CD4-positive, alpha-beta T cell (primary cell): ENCODE results near the gene BCL6B. TPM values are rescaled to one million over a fixed set of nuclear protein-coding genes. Genes with fewer than 3 reads are reported as not detected.
A peak's percentile ranks its signal among the peaks of the same experiment; 100 is the strongest.

Experiments
- ATAC-seq: fragments of 200-7000 bp; cut with Tn5 transposase; one replicate; pipeline ENCODE4 v1.10.0; 2022; ENCODE audit warnings: mild to moderate bottlenecking; ENCODE audit not compliant: poor library complexity
- CTCF ChIA-PET: fragments of 350-600 bp; sonication (Branson Sonifier 250); formaldehyde crosslinking; loops from one replicate; lab custom pipeline; 2021; ENCODE audit warnings: antibody characterized with exemption, inconsistent platforms; lab: Charles Lee
- POLR2A ChIA-PET: fragments of 350-600 bp; sonication (Branson Sonifier 250); formaldehyde crosslinking; loops from one replicate; lab custom pipeline; 2021; ENCODE audit warnings: antibody characterized with exemption, inconsistent platforms; lab: Charles Lee
- DNase-seq, 14 experiments: peaks; one replicate each; pipeline ENCODE4 v3.0.0-alpha.2; 2013 to 2020; ENCODE audit warnings: mixed read lengths in 2 of 14
- H3K27ac ChIP-seq, 2 donors: one replicate each; pipeline versions ENCODE4 v1.5.1 to v1.7.0; 2013; ENCODE audit warnings: low read length in 2 of 2, low read depth in 1 of 2, mild to moderate bottlenecking in 1 of 2
- H3K27me3 ChIP-seq, 2 experiments: 1 replicate in 1 of 2; 2 replicates in 1 of 2; pipeline versions ENCODE4 v1.6.1 to v1.7.0; 2013; ENCODE audit warnings: low read length in 2 of 2, control low read depth in 1 of 2, mild to moderate bottlenecking in 1 of 2, moderate library complexity in 1 of 2; ENCODE audit not compliant: insufficient read depth in 2 of 2, control insufficient read depth in 1 of 2
- H3K36me3 ChIP-seq: one replicate; pipeline ENCODE4 v1.6.1; 2013; ENCODE audit warnings: low read length, control low read depth; ENCODE audit not compliant: insufficient read depth
- H3K4me1 ChIP-seq: one replicate; pipeline ENCODE4 v1.6.1; 2013; ENCODE audit warnings: low read length, control low read depth; ENCODE audit not compliant: insufficient read depth
- H3K4me3 ChIP-seq: one replicate; pipeline ENCODE4 v1.5.1; 2013; ENCODE audit warnings: mild to moderate bottlenecking, low read length, moderate library complexity
- H3K9me3 ChIP-seq, 2 experiments: 1 replicate in 1 of 2; 2 replicates in 1 of 2; pipeline versions ENCODE4 v1.6.1 to v1.7.0; 2013; ENCODE audit warnings: low read length in 2 of 2, mild to moderate bottlenecking in 2 of 2, control low read depth in 1 of 2, moderate library complexity in 1 of 2; ENCODE audit not compliant: control insufficient read depth in 1 of 2, insufficient read depth in 1 of 2
- H3K27ac Mint-ChIP-seq: one replicate; pipeline ENCODE4 v1.8.0; 2020; ENCODE audit warnings: mixed read lengths
- H3K27me3 Mint-ChIP-seq: one replicate; pipeline ENCODE4 v1.8.0; 2021; ENCODE audit warnings: mixed read lengths
- H3K36me3 Mint-ChIP-seq: one replicate; pipeline ENCODE4 v1.8.0; 2021; ENCODE audit warnings: low read depth, mixed read lengths
- H3K4me1 Mint-ChIP-seq: one replicate; pipeline ENCODE4 v1.8.0; 2021; ENCODE audit warnings: low read depth, mixed read lengths
- H3K4me3 Mint-ChIP-seq: one replicate; pipeline ENCODE4 v1.8.0; 2020; ENCODE audit warnings: mild to moderate bottlenecking, mixed read lengths
- H3K9me3 Mint-ChIP-seq: one replicate; pipeline ENCODE4 v1.8.0; 2020; ENCODE audit warnings: mixed read lengths
- intact Hi-C, 2 experiments: fragments of 100-400 bp; cut with DNase I in 1 of 2; cut with micrococcal nuclease in 1 of 2; formaldehyde crosslinking; loops; one replicate each; pipeline versions ENCODE4 v1.15.1 to v1.9.0; 2023 to 2025; cut with DNase I, micrococcal nuclease
- total RNA-seq, 174 experiments: library from RNA in 2 of 174; stranded (reverse) in 2 of 174; gene quantifications; one replicate each; pipeline ENCODE4 v1.2.3 and lab custom pipeline; 2021 to 2026
- TF ChIP-seq, protein P1 (sequence below): fragments of 200-600 bp; IDR thresholded peaks from one replicate; pipeline ENCODE4 v1.8.0; 2022; ENCODE audit warnings: antibody characterized with exemption, mild to moderate bottlenecking

The BCL6B gene
- total RNA-seq, 2 experiments from 2014 or later, result not detected

DNA sequence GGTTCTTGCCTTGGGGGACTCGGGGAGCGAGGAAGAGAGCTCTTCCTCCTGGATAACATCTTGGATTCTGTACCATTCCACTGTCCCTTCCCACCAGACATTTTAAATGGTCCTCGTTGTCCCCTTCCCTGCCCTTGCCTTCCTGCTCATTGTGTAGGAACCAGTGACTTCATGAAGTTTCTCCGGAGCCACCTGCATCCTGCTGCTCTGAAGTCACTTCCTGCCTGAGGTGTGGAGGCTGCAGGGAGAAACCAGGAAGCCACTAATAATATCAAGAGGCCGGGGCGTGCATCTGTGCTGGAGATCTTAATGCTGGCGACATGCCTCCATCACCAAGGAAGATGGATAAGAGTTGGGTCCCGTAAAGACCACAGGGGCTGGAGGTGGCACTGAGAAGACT, 6.8 kb downstream of the BCL6B start:
- TF ChIP-seq, protein P1, sequence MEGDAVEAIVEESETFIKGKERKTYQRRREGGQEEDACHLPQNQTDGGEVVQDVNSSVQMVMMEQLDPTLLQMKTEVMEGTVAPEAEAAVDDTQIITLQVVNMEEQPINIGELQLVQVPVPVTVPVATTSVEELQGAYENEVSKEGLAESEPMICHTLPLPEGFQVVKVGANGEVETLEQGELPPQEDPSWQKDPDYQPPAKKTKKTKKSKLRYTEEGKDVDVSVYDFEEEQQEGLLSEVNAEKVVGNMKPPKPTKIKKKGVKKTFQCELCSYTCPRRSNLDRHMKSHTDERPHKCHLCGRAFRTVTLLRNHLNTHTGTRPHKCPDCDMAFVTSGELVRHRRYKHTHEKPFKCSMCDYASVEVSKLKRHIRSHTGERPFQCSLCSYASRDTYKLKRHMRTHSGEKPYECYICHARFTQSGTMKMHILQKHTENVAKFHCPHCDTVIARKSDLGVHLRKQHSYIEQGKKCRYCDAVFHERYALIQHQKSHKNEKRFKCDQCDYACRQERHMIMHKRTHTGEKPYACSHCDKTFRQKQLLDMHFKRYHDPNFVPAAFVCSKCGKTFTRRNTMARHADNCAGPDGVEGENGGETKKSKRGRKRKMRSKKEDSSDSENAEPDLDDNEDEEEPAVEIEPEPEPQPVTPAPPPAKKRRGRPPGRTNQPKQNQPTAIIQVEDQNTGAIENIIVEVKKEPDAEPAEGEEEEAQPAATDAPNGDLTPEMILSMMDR, result no peak
- DNase-seq (peak in 7 of 14 experiments; percentile 15 to 82 (median 64)), ATAC-seq (peak; percentile 93)
- Histone ChIP-seq H3K36me3 (no peaks in the 10 kb centered on the region), H3K4me1 (peaks cover 39% of the 10 kb centered on the region), H3K27ac (peak overlapping the region; percentile 38 to 47), H3K4me3 (peak overlapping the region; percentile 21), H3K27me3 (no peaks in the 10 kb centered on the region), H3K9me3 (no peaks in the 10 kb centered on the region)
- intact Hi-C loops, result loop anchor here in 1 of 2 experiments (5.0 to 10.0 kb wide), 2 partner anchors 825 to 1868 kb away; partner anchors contain the start of genes CYB5D1, NAA38 and TMEM88
- POLR2A ChIA-PET, result no interaction called here
- no peaks in the 10 kb centered on the region for H3K9me3 Mint-ChIP-seq
- no peaks in the 10 kb centered on the region for H3K36me3 Mint-ChIP-seq
- peaks cover 51% of the 10 kb centered on the region for H3K4me1 Mint-ChIP-seq
- H3K27me3 Mint-ChIP-seq, result no peaks in the 10 kb centered on the region
- CTCF ChIA-PET, result interaction anchor here (0.7 kb wide), 1 partner anchor 13 kb away, joined by 3 read pairs; no protein-coding TSS in a partner anchor
- peak overlapping the region; percentile 78 for H3K4me3 Mint-ChIP-seq
- H3K27ac Mint-ChIP-seq, result peak overlapping the region; percentile 84

DNA sequence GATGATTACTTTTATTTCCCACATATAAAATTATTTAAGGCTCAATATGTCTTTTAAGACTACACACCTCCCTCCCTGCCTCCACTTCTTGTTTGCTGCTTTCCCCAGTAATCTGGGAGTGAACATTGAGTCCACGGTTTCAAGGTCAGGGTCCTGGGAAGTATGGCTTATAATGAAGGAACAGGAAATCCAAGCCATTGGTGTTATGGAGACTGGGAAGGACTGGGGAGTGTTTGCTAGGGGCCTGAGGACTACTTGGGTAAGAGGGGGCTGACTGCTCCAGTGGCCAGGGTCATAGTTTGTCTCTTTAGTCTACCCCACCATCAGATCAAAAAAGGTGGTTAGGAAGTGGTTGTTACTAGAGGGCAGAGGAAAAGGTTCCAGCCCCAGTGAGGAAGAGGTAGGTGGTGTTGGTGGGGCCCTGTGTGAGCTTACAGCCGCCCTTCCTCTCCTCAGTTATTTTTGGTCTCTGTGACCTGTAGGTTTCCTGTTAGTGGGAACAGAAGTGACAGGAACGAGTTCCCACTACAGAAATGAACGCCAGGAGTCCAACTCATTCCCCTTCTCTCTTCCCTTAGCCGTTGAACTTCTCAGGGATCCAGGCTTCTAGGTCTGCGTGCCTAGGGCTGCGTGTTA, 12.2 kb downstream of the BCL6B start:
- TF ChIP-seq, protein P1, result no peak
- peak in 5 of 14 experiments; percentile 27 to 87 (median 60) for DNase-seq
- H3K4me3 Mint-ChIP-seq, result peak overlapping the region; percentile 91
- no peaks in the 10 kb centered on the region for H3K9me3 ChIP-seq
- no peaks in the 10 kb centered on the region for H3K9me3 Mint-ChIP-seq
- H3K27me3 Mint-ChIP-seq, result no peaks in the 10 kb centered on the region
- H3K27ac Mint-ChIP-seq, result peak overlapping the region; percentile 99
- peak; percentile 28 for ATAC-seq
- ChIA-PET CTCF (interaction anchor here (0.7 to 2.4 kb wide), 7 partner anchors 11 to 261 kb away, joined by 3 to 18 read pairs (median 4); no protein-coding TSS in a partner anchor), POLR2A (interaction anchor here (0.8 to 2.2 kb wide), 33 partner anchors 9 to 1549 kb away, joined by 3 to 65 read pairs (median 5); partner anchors contain the start of genes ACADVL, ACAP1, BCL6B and C17orf100)
- peak overlapping the region; percentile 99 for H3K4me3 ChIP-seq
- H3K4me1 ChIP-seq, result peaks cover 61% of the 10 kb centered on the region
- peak overlapping the region; percentile 84 to 93 for H3K27ac ChIP-seq
- H3K36me3 ChIP-seq, result no peaks in the 10 kb centered on the region
- H3K4me1 Mint-ChIP-seq, result peaks cover 69% of the 10 kb centered on the region
- H3K27me3 ChIP-seq, result no peaks in the 10 kb centered on the region
- peaks cover 8% of the 10 kb centered on the region for H3K36me3 Mint-ChIP-seq
- intact Hi-C loops, result loop anchor here (1.0 to 10.0 kb wide), 6 partner anchors 13 to 1862 kb away; partner anchors contain the start of genes CYB5D1 (in 1 of the 2), NAA38 (in 1 of the 2), POLR2A (in 1 of the 2) and SLC35G6 (in 1 of the 2)

DNA sequence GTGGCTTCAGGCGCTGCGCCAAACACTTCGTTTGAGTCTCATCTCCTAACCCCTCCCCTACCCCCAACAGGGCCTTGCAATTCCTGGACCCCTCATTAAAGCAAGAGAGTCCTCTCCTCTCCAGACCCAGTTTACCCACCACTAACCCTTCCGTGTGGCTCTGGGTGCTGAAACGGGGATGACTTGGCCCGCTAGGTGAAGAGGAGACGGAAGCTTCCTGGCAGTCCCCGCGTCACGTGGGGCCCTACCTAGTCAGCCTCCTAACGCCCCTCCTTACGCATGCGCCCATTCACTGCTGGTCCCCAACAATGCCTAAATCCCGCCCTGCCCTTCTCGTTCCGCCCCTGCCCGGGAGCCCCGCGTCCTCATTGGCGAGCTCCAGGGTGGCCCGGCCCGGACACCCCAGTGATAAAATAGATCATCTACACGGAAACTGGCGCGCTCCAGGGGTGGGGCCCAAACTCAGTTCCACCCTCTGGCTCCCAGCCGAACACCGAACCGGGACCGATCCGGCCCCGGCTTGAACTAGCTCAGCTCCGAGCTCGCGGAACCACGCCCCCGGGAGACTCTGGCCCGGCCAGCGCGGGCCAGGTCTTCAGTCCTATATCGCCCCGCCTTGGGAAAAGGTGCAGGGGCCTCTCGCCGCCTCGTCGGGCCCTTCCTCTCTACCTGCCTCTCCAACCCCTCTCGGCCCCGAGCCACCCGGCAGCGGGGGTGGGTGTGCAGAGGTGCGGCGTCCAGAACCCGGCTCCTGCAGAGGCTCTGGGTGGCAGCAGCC, 12.9 kb downstream of the BCL6B start, which contains the start of gene SLC16A13:
Gene SLC16A13, plus strand, starts transcription at position 425 of the 778 bp plus-strand sequence. CDS start 368 bp downstream, outside the sequence.
- Mint-ChIP-seq H3K4me3 (peak within 1 kb of the TSS; percentile 91), H3K9me3 (no peaks in the 10 kb centered on the region), H3K36me3 (peaks cover 8% of the 10 kb centered on the region), H3K4me1 (peaks cover 63% of the 10 kb centered on the region), H3K27me3 (no peaks in the 10 kb centered on the region), H3K27ac (peak within 1 kb of the TSS; percentile 99)
- Histone ChIP-seq H3K9me3 (no peaks in the 10 kb centered on the region), H3K27me3 (no peaks in the 10 kb centered on the region), H3K27ac (peak within 1 kb of the TSS; percentile 84 to 93), H3K36me3 (no peaks in the 10 kb centered on the region), H3K4me1 (peaks cover 57% of the 10 kb centered on the region), H3K4me3 (peak within 1 kb of the TSS; percentile 99)
- ChIA-PET CTCF (interaction anchor here (0.7 to 2.4 kb wide), 8 partner anchors 10 to 260 kb away, joined by 3 to 18 read pairs (median 4); no protein-coding TSS in a partner anchor), POLR2A (interaction anchor here (0.5 to 2.2 kb wide), 36 partner anchors 8 to 1550 kb away, joined by 3 to 65 read pairs (median 5); partner anchors contain the start of genes ACADVL, ACAP1, BCL6B and C17orf100)
- TF ChIP-seq, protein P1, result no peak
- peak; percentile 94 to 100 (median 98) for DNase-seq
- intact Hi-C loops, result loop anchor here (1.0 to 10.0 kb wide), 5 partner anchors 13 to 819 kb away; partner anchors contain the start of genes CYB5D1 (in 1 of the 2), NAA38 (in 1 of the 2), POLR2A (in 1 of the 2) and SLC35G6 (in 1 of the 2)
- peak; percentile 90 for ATAC-seq
